ENCODE data around the gene EPHB1.

The EPHB1 gene

GRCh38 chr3:134885877-134886621 is 91.0 kb downstream of the EPHB1 start:
- no peak for DNase-seq

DNA sequence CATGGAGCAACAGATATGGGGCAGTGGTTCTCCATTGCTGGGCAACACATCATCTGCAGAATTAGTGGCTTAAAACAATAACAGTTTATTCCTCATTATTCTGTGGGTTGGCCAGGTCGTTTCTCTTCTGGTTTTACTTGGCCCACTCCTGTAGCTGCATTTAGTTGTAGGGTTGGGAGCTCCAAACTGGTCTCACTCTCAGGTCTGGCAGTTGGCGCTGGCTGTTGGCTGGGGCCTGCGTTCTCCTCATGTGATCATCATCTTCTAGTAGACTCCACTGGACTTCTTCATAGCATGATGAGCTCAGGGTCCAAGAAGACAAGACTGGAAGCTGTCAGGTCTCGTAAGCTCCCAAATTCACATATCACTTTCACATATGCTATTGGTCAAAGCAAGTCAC is 91.9 kb downstream of the EPHB1 start:
- DNase-seq: no peak

- DNase-seq: no peak
Observed at GRCh38 chr3:134887536-134887935, 92.5 kb downstream of the EPHB1 start.

DNA sequence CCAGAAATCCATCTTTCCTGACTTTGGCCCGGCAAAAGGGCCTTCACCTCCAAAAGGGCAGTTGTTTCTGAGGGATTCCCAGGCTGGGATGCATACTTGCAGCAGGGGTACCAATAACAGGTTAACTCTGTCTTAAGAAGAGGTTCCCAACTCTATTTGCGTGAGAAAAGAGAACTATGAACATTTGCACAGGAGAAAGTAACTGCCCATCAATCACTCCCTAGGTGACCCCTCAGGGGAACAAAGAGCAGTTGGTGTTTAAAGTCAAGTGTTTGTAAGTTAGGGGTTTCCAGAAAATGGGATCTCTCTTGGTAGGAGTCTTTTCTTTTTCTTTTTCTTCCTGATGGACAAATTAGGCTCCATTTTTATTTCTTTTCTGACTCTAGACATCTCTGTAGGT is 97.3 kb downstream of the EPHB1 start:
- DNase-seq: no peak

- DNase-seq: no peak
Observed at GRCh38 chr3:134892761-134893160, 97.7 kb downstream of the EPHB1 start.

- DNase-seq: no peak
Observed at GRCh38 chr3:134894533-134894932, 99.5 kb downstream of the EPHB1 start.

DNA sequence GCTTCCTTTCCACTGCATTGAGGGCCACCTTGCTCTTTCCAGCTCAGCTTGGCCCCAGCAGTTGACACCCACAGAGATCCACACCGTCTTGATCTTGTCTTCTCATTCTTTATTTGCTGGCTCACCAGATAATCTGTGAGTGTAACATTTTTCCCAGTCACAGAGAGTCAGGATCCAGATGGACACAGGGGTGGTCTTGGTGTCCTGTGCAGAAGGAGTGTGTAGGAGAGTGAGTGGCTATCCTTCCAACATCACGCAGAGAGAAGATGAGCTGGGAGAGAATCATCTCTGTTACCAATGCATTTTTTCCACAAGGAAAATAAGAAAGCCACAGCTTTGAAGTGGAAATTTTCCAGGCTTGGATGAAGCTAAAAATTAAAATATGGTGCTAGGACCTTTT is 100.1 kb downstream of the EPHB1 start:
- no peak for DNase-seq

- DNase-seq: no peak
Observed at GRCh38 chr3:134896141-134896540, 101.1 kb downstream of the EPHB1 start.

DNA sequence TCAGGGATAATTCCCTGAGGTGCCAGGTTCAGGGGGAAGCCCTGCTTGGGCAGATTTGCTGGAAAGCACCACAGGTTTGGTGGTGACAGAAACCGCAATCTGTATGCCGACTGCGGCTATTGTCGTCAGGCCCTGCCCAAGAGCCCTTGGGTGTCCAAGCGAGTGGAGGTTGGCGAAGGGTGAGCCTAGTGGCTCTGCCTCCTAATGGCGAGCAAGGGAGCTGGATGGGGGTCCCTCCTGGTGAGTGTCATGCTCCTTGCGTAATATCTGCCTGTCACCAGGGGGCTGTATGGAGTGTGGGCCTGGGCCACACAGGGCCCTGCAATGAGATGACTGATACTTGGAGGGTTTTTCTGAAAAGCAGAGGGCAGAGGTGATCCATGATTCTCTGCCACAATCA is 101.6 kb downstream of the EPHB1 start:
- DNase-seq: no peak

- no peak for DNase-seq
Observed at GRCh38 chr3:134897391-134898141, 102.5 kb downstream of the EPHB1 start.

DNA sequence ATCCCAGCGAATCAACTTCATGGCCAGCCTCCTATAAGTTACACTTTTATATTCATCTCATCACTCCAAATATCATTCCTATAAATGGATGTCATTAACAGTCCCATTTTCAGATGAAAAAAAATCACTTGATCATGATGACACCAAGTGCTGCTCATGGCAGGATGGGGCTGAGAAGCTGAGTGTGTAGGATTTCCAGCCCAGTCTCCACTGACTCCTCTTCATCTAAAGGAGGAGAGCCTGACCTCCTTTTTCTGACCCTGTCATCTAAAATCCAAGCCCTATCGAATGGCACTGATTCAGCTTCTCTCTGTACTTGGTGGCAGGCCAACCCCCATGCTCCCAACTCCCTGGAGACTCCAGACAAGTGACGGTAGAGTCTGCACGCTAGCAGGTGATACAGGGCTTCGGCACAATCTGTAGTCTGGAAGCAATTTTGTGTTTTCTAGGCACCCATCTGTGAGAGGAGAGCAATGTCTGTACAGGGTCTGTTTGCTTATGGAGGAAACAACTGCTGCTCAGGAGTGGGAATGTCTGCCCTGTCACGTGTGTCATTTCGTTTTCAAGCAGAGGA is 103.2 kb downstream of the EPHB1 start:
- DNase-seq: no peak

- no peak for DNase-seq
Observed at GRCh38 chr3:134899786-134900185, 104.7 kb downstream of the EPHB1 start.

- DNase-seq: no peak
Observed at GRCh38 chr3:134900482-134900881, 105.4 kb downstream of the EPHB1 start.

GRCh38 chr3:134901461-134901860 is 106.4 kb downstream of the EPHB1 start:
- peak in 1 of 2 experiments; percentile 15 for DNase-seq

- DNase-seq: no peak
Observed at GRCh38 chr3:134903837-134904236, 108.8 kb downstream of the EPHB1 start.

- no peak for DNase-seq
Observed at GRCh38 chr3:134904241-134904771, 109.2 kb downstream of the EPHB1 start.

DNA sequence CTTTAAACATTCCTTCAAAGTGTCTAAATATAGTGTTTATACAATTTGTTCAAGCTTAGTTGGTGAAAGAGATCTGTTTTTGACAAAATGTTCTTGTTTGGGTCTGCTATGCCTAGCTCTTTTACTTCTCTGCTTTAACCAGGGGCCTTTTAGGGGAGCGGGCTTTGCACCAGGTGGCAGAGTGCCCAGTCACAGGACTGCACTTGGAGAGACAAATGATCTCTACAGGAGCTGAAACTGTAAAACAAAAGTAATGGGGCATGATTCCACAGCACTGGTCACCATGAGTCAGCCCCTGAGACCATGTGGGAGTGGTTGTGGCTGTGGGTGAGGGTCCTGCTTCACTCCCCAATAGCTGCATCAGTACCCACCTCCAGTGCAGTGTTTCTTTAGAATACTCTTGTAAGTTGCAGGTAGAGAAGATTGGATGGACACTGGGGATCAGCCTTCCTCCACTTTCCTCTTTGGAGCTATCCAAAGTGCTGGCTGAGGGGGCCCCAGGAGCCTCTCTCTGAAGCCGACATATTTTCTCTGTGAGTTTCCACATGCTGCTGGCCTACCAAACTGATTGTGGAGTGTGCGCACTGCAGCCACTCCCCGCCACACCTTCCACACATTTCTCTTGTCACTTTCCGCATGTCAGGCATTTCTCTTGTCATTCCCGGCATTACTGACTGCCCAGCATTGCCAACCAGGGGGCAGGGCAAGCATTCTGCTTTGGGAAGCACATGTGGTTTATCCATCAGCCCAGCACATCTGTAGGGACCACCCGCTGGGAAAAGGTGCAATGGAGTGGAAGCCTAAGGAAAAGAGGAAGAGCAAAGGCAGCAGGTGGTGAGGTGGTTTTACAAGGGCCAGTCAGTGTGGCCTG is 110.0 kb downstream of the EPHB1 start:
- no peak for DNase-seq

DNA sequence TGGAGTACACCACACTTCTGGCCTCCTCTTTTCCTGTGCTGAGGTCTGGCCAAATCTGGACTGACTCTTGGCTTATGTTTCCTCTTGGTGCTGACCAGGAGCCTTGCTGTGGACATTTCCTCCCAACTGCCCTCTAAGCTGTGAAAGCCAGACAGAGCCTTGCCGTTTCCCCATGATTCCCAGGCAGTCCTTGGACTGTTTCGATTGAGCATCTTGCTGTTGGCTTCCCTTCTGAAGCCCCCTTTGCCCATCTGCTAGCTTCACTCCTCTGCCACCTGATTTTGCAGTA is 110.5 kb downstream of the EPHB1 start:
- peak; percentile 79 to 86 for DNase-seq

GRCh38 chr3:134908271-134908670 is 113.2 kb downstream of the EPHB1 start:
- no peak for DNase-seq

DNA sequence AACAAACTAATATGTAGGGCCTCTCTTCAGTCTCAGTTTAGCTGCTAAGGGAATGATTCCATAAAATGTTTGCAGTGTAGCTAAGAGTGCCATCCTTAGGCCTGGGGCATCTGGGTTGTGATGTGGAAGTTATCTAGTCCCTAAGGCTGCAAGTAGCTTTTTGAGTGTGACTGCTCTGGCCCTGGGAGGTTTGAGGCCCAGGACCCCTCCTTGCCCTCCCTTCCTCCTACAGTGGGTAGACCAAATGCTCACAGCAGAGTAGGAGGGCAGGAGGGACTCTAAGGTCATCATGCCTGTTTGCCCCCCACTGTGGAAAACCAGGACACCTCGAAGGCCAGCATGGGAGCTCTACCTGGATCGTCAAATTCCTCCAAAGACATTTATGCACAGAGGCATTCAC is 115.0 kb downstream of the EPHB1 start:
- DNase-seq: no peak

GRCh38 chr3:134911586-134912548 is 116.8 kb downstream of the EPHB1 start:
- DNase-seq: no peak

All from cerebellar nuclear complex (tissue), 1 donor.